Upper lobe of left lung (tissue), 6 donors: Measurements from ENCODE around the gene ARHGEF10L. TPM values are rescaled to one million over a fixed set of nuclear protein-coding genes. Genes with fewer than 3 reads are reported as not detected.
A peak's percentile ranks its signal among the peaks of the same experiment; 100 is the strongest.

Experiments used
- ATAC-seq, 2 donors: fragments of 200-7000 bp; cut with Tn5 transposase; one replicate each; pipeline ENCODE4 v1.9.1; 2022; ENCODE audit warnings: mild to moderate bottlenecking in 2 of 2, moderate library complexity in 2 of 2; ENCODE audit not compliant: low FRiP score in 2 of 2
- DNase-seq, 2 donors: peaks; one replicate each; pipeline ENCODE4 v3.0.0-alpha.2; 2019 to 2020
- H3K27ac ChIP-seq, 4 donors: fragments of 200-600 bp; sonication (generic); one replicate each; pipeline ENCODE4 v1.5.1; 2016 to 2019
- H3K27me3 ChIP-seq, 4 donors: fragments of 200-600 bp; sonication (generic); one replicate each; pipeline ENCODE4 v1.5.1; 2017 to 2019
- H3K36me3 ChIP-seq, 4 donors: fragments of 200-600 bp; sonication (generic); one replicate each; pipeline ENCODE4 v1.5.1; 2016 to 2019
- H3K4me1 ChIP-seq, 4 donors: fragments of 200-600 bp; sonication (generic); one replicate each; pipeline ENCODE4 v1.5.1; 2018 to 2019
- H3K4me3 ChIP-seq, 4 donors: fragments of 200-600 bp; sonication (generic); one replicate each; pipeline ENCODE4 v1.5.1; 2017 to 2019; ENCODE audit warnings: mild to moderate bottlenecking in 2 of 4, moderate library complexity in 1 of 4
- H3K9me3 ChIP-seq, 4 donors: fragments of 200-600 bp; sonication (generic); one replicate each; pipeline ENCODE4 v1.5.1; 2018 to 2019
- EP300 ChIP-seq, 4 donors: sonication (generic); formaldehyde crosslinking; IDR thresholded peaks; one replicate each; pipeline ENCODE4 v1.5.1; 2017; ENCODE audit warnings: antibody characterized with exemption in 4 of 4, control low read depth in 2 of 4
- POLR2A ChIP-seq, 4 donors: fragments of 450-650 bp; IDR thresholded peaks; one replicate each; pipeline ENCODE4 v1.5.1; 2016 to 2017; ENCODE audit warnings: antibody characterized with exemption in 4 of 4, mild to moderate bottlenecking in 2 of 4
- POLR2AphosphoS5 ChIP-seq, 2 donors: sonication (generic); formaldehyde crosslinking; IDR thresholded peaks; one replicate each; pipeline ENCODE4 v1.5.1; 2017; ENCODE audit warnings: antibody characterized with exemption in 2 of 2
- WGBS, 2 donors: methylation state at CpG; one replicate each; pipeline ENCODE4 v1.1.5; 2017 to 2018; 5-methylcytosine and 5-hydroxymethylcytosine counted together
- total RNA-seq, 6 donors: library from RNA; depleted of rRNA in 4 of 6; stranded (reverse); fragments of >200 nt in 4 of 6; gene quantifications; one replicate each; pipeline versions ENCODE4 v1.1.0 to v1.2.1, GENCODE V29; 2016 to 2021
- TF ChIP-seq, protein P1 (sequence below), 6 experiments: fragments of 450-650 bp in 4 of 6; fragments of 200-600 bp in 2 of 6; sonication (generic) in 2 of 6; IDR thresholded peaks; one replicate each; pipeline ENCODE4 v1.5.1; 2016 to 2019; ENCODE audit warnings: antibody characterized with exemption in 6 of 6
- donor health status: DM: no; HTN: no; CAD: no; lungs with moderate emphysema.
- donor health status: DM: no; HTN: yes; CAD: no; lungs with severe emphysema.

The ARHGEF10L gene
- total RNA-seq, 6 donors from 2014 or later: 17.6 to 172 (median 50.0) TPM

GRCh38 chr1:17676387-17677060 is 137.0 kb downstream of the ARHGEF10L start:
- peak in 1 of 2 donors; percentile 28 for ATAC-seq
- TF ChIP-seq, protein P1, sequence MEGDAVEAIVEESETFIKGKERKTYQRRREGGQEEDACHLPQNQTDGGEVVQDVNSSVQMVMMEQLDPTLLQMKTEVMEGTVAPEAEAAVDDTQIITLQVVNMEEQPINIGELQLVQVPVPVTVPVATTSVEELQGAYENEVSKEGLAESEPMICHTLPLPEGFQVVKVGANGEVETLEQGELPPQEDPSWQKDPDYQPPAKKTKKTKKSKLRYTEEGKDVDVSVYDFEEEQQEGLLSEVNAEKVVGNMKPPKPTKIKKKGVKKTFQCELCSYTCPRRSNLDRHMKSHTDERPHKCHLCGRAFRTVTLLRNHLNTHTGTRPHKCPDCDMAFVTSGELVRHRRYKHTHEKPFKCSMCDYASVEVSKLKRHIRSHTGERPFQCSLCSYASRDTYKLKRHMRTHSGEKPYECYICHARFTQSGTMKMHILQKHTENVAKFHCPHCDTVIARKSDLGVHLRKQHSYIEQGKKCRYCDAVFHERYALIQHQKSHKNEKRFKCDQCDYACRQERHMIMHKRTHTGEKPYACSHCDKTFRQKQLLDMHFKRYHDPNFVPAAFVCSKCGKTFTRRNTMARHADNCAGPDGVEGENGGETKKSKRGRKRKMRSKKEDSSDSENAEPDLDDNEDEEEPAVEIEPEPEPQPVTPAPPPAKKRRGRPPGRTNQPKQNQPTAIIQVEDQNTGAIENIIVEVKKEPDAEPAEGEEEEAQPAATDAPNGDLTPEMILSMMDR (IDR thresholded peaks at IDR 0.05): no peak
- TF ChIP-seq POLR2AphosphoS5 (IDR thresholded peaks at IDR 0.05): no peak
- no peak for TF ChIP-seq EP300 (IDR thresholded peaks at IDR 0.05)
- TF ChIP-seq POLR2A (IDR thresholded peaks at IDR 0.05): no peak
- no peak for DNase-seq
- Histone ChIP-seq H3K4me1 (peaks cover 0 to 3% (median 0%) of the 10 kb centered on the region in 4 donors), H3K36me3 (peaks cover 0 to 5% (median 0%) of the 10 kb centered on the region in 4 donors), H3K9me3 (no peaks in the 10 kb centered on the region), H3K4me3 (no peak overlapping the region), H3K27ac (no peak overlapping the region), H3K27me3 (no peaks in the 10 kb centered on the region)
- WGBS, 2 donors: 80 to 82% methylated on average over 10 to 11 of the region's 11 CpGs

- Histone ChIP-seq H3K9me3 (no peaks in the 10 kb centered on the region), H3K27me3 (no peaks in the 10 kb centered on the region), H3K4me1 (peaks cover 0 to 3% (median 0%) of the 10 kb centered on the region in 4 donors), H3K36me3 (peaks cover 0 to 5% (median 0%) of the 10 kb centered on the region in 4 donors), H3K4me3 (no peak overlapping the region), H3K27ac (no peak overlapping the region)
- DNase-seq (no peak), ATAC-seq (no peak)
- WGBS, 2 donors: 88 to 95% methylated on average over 6 of the region's 6 CpGs
- TF ChIP-seq POLR2A (IDR thresholded peaks at IDR 0.05) (no peak), EP300 (IDR thresholded peaks at IDR 0.05) (no peak), POLR2AphosphoS5 (IDR thresholded peaks at IDR 0.05) (no peak)
Measured at GRCh38 chr1:17678011-17678410, 138.5 kb downstream of the ARHGEF10L start.

GRCh38 chr1:17679856-17680255 is 140.4 kb downstream of the ARHGEF10L start:
- no peak for TF ChIP-seq POLR2AphosphoS5 (IDR thresholded peaks at IDR 0.05)
- no peak for TF ChIP-seq POLR2A (IDR thresholded peaks at IDR 0.05)
- no peak for TF ChIP-seq EP300 (IDR thresholded peaks at IDR 0.05)
- TF ChIP-seq, protein P1 (IDR thresholded peaks at IDR 0.05): no peak
- Histone ChIP-seq H3K27me3 (no peaks in the 10 kb centered on the region), H3K36me3 (peaks cover 0 to 10% (median 0%) of the 10 kb centered on the region in 4 donors), H3K4me1 (no peaks in the 10 kb centered on the region), H3K4me3 (no peak overlapping the region), H3K9me3 (no peaks in the 10 kb centered on the region), H3K27ac (no peak overlapping the region)
- WGBS, 2 donors: 87 to 91% methylated on average over 6 to 16 of the region's 16 CpGs
- ATAC-seq: no peak
- DNase-seq: no peak

GRCh38 chr1:17680308-17680707 is 140.8 kb downstream of the ARHGEF10L start:
- no peak overlapping the region for H3K4me3 ChIP-seq
- ATAC-seq: no peak
- TF ChIP-seq POLR2A (IDR thresholded peaks at IDR 0.05): no peak
- TF ChIP-seq, protein P1 (IDR thresholded peaks at IDR 0.05): no peak
- no peak for TF ChIP-seq POLR2AphosphoS5 (IDR thresholded peaks at IDR 0.05)
- no peak for TF ChIP-seq EP300 (IDR thresholded peaks at IDR 0.05)
- H3K27me3 ChIP-seq: no peaks in the 10 kb centered on the region
- no peak overlapping the region for H3K27ac ChIP-seq
- peaks cover 0 to 10% (median 0%) of the 10 kb centered on the region in 4 donors for H3K36me3 ChIP-seq
- 86% methylated on average over 4 to 10 of the region's 10 CpGs for WGBS, 2 donors
- no peaks in the 10 kb centered on the region for H3K9me3 ChIP-seq
- no peak for DNase-seq
- no peaks in the 10 kb centered on the region for H3K4me1 ChIP-seq

GRCh38 chr1:17682400-17682799 is 142.9 kb downstream of the ARHGEF10L start:
- DNase-seq: no peak

More at GRCh38 chr1:17682400-17682799, 142.9 kb downstream of the ARHGEF10L start:
- peaks cover 0 to 10% (median 0%) of the 10 kb centered on the region in 4 donors for H3K36me3 ChIP-seq
- H3K27ac ChIP-seq: no peak overlapping the region
- no peak for ATAC-seq
- no peaks in the 10 kb centered on the region for H3K4me1 ChIP-seq
- WGBS, 2 donors: 93 to 100% methylated on average over 4 of the region's 4 CpGs
- no peak overlapping the region for H3K4me3 ChIP-seq
- no peaks in the 10 kb centered on the region for H3K27me3 ChIP-seq
- H3K9me3 ChIP-seq: no peaks in the 10 kb centered on the region
- TF ChIP-seq POLR2AphosphoS5 (IDR thresholded peaks at IDR 0.05): no peak
- TF ChIP-seq POLR2A (IDR thresholded peaks at IDR 0.05): no peak
- TF ChIP-seq, protein P1 (IDR thresholded peaks at IDR 0.05): no peak
